ENCODE data around the gene IL1B.
"Not testable (repeated sequence)": the region's sequence is repeated elsewhere in the genome, so short reads cannot be mapped to it uniquely, and the experiment has no call there.

Gene IL1B

GRCh38 chr2:112835061-112835501 is 1.5 kb downstream of the IL1B start:
- H3K27ac ChIP-seq (ENCODE audit: low read length) = no peak overlapping the region
- H3K36me3 ChIP-seq (ENCODE audit: control insufficient read depth, insufficient read depth, low read length) = no peaks in the 10 kb centered on the region
- no peak overlapping the region for H3K4me3 ChIP-seq (ENCODE audit: low read length)
- WGBS (ENCODE audit: insufficient coverage, insufficient read length) = no CpG with 5 or more reads among the region's 1 CpG
- no peaks in the 10 kb centered on the region for H3K4me1 ChIP-seq (ENCODE audit: control insufficient read depth, insufficient read depth, low read length)
- no peaks in the 10 kb centered on the region for H3K9me3 ChIP-seq (ENCODE audit: control insufficient read depth, insufficient read depth, low read length)
- no peak for DNase-seq (ENCODE audit: low read depth, low spot score)
- no peaks in the 10 kb centered on the region; the same call in 1 of the 2 replicates for H3K27me3 ChIP-seq (ENCODE audit: control insufficient read depth, insufficient read depth, low read length)

- Histone ChIP-seq H3K27ac (ENCODE audit: low read length) (no peak overlapping the region), H3K36me3 (ENCODE audit: control insufficient read depth, insufficient read depth, low read length) (no peaks in the 10 kb centered on the region), H3K9me3 (ENCODE audit: control insufficient read depth, insufficient read depth, low read length) (no peaks in the 10 kb centered on the region), H3K4me3 (ENCODE audit: low read length) (no peak overlapping the region), H3K4me1 (ENCODE audit: control insufficient read depth, insufficient read depth, low read length) (no peaks in the 10 kb centered on the region), H3K27me3 (ENCODE audit: control insufficient read depth, insufficient read depth, low read length) (no peaks in the 10 kb centered on the region; the same call in 1 of the 2 replicates)
- no peak for DNase-seq (ENCODE audit: low read depth, low spot score)
- no CpG with 5 or more reads among the region's 1 CpG for WGBS (ENCODE audit: insufficient coverage, insufficient read length)
These were observed 2.1 kb downstream of the IL1B start for GRCh38 chr2:112834396-112835037.

- no peaks in the 10 kb centered on the region for H3K9me3 ChIP-seq (ENCODE audit: control insufficient read depth, insufficient read depth, low read length)
- H3K4me3 ChIP-seq (ENCODE audit: low read length) = no peak overlapping the region
- H3K27me3 ChIP-seq (ENCODE audit: control insufficient read depth, insufficient read depth, low read length) = no peaks in the 10 kb centered on the region; the same call in 1 of the 2 replicates
- no peaks in the 10 kb centered on the region for H3K4me1 ChIP-seq (ENCODE audit: control insufficient read depth, insufficient read depth, low read length)
- no peak for DNase-seq (ENCODE audit: low read depth, low spot score)
- H3K27ac ChIP-seq (ENCODE audit: low read length) = no peak overlapping the region
- no peaks in the 10 kb centered on the region for H3K36me3 ChIP-seq (ENCODE audit: control insufficient read depth, insufficient read depth, low read length)
These were observed 2.6 kb downstream of the IL1B start for GRCh38 chr2:112833976-112834375.

- H3K27ac ChIP-seq (ENCODE audit: low read length); DNase-seq (ENCODE audit: low read depth, low spot score); H3K27me3 ChIP-seq (ENCODE audit: control insufficient read depth, insufficient read depth, low read length); H3K4me3 ChIP-seq (ENCODE audit: low read length); H3K36me3 ChIP-seq (ENCODE audit: control insufficient read depth, insufficient read depth, low read length); H3K9me3 ChIP-seq (ENCODE audit: control insufficient read depth, insufficient read depth, low read length); H3K4me1 ChIP-seq (ENCODE audit: control insufficient read depth, insufficient read depth, low read length): not testable (repeated sequence)
- no CpG with 5 or more reads among the region's 5 CpGs for WGBS (ENCODE audit: insufficient coverage, insufficient read length)
These were observed 3.0 kb downstream of the IL1B start for GRCh38 chr2:112833639-112833931.

GRCh38 chr2:112832841-112833638 is 3.5 kb downstream of the IL1B start:
- Histone ChIP-seq H3K36me3 (ENCODE audit: control insufficient read depth, insufficient read depth, low read length) (no peaks in the 10 kb centered on the region), H3K9me3 (ENCODE audit: control insufficient read depth, insufficient read depth, low read length) (no peaks in the 10 kb centered on the region), H3K27me3 (ENCODE audit: control insufficient read depth, insufficient read depth, low read length) (no peaks in the 10 kb centered on the region; the same call in 1 of the 2 replicates), H3K4me1 (ENCODE audit: control insufficient read depth, insufficient read depth, low read length) (no peaks in the 10 kb centered on the region), H3K27ac (ENCODE audit: low read length) (no peak overlapping the region), H3K4me3 (ENCODE audit: low read length) (no peak overlapping the region)
- no peak for DNase-seq (ENCODE audit: low read depth, low spot score)
- WGBS (ENCODE audit: insufficient coverage, insufficient read length) = no CpG with 5 or more reads among the region's 14 CpGs

- no peak overlapping the region for H3K4me3 ChIP-seq (ENCODE audit: low read length)
- WGBS (ENCODE audit: insufficient coverage, insufficient read length) = no CpG with 5 or more reads among the region's 15 CpGs
- no peak for DNase-seq (ENCODE audit: low read depth, low spot score)
- no peaks in the 10 kb centered on the region for H3K36me3 ChIP-seq (ENCODE audit: control insufficient read depth, insufficient read depth, low read length)
- H3K9me3 ChIP-seq (ENCODE audit: control insufficient read depth, insufficient read depth, low read length) = no peaks in the 10 kb centered on the region
- H3K27ac ChIP-seq (ENCODE audit: low read length) = no peak overlapping the region
- no peaks in the 10 kb centered on the region; the same call in 1 of the 2 replicates for H3K27me3 ChIP-seq (ENCODE audit: control insufficient read depth, insufficient read depth, low read length)
- H3K4me1 ChIP-seq (ENCODE audit: control insufficient read depth, insufficient read depth, low read length) = no peaks in the 10 kb centered on the region
These were observed 4.4 kb downstream of the IL1B start for GRCh38 chr2:112831946-112832840.

GRCh38 chr2:112831513-112831845 is 5.1 kb downstream of the IL1B start:
- Histone ChIP-seq H3K27me3 (ENCODE audit: control insufficient read depth, insufficient read depth, low read length) (no peaks in the 10 kb centered on the region; the same call in 1 of the 2 replicates), H3K4me3 (ENCODE audit: low read length) (no peak overlapping the region), H3K36me3 (ENCODE audit: control insufficient read depth, insufficient read depth, low read length) (no peaks in the 10 kb centered on the region), H3K27ac (ENCODE audit: low read length) (no peak overlapping the region), H3K4me1 (ENCODE audit: control insufficient read depth, insufficient read depth, low read length) (no peaks in the 10 kb centered on the region), H3K9me3 (ENCODE audit: control insufficient read depth, insufficient read depth, low read length) (no peaks in the 10 kb centered on the region)
- no CpG with 5 or more reads among the region's 2 CpGs for WGBS (ENCODE audit: insufficient coverage, insufficient read length)
- DNase-seq (ENCODE audit: low read depth, low spot score) = no peak

GRCh38 chr2:112830682-112831512 is 5.7 kb downstream of the IL1B start:
- Histone ChIP-seq H3K27me3 (ENCODE audit: control insufficient read depth, insufficient read depth, low read length) (no peaks in the 10 kb centered on the region; the same call in 1 of the 2 replicates), H3K27ac (ENCODE audit: low read length) (no peak overlapping the region), H3K36me3 (ENCODE audit: control insufficient read depth, insufficient read depth, low read length) (no peaks in the 10 kb centered on the region), H3K9me3 (ENCODE audit: control insufficient read depth, insufficient read depth, low read length) (no peaks in the 10 kb centered on the region), H3K4me1 (ENCODE audit: control insufficient read depth, insufficient read depth, low read length) (no peaks in the 10 kb centered on the region), H3K4me3 (ENCODE audit: low read length) (no peak overlapping the region)
- WGBS (ENCODE audit: insufficient coverage, insufficient read length) = no CpG with 5 or more reads among the region's 5 CpGs
- DNase-seq (ENCODE audit: low read depth, low spot score) = no peak

GRCh38 chr2:112829961-112830681 is 6.5 kb downstream of the IL1B start:
- Histone ChIP-seq H3K27me3 (ENCODE audit: control insufficient read depth, insufficient read depth, low read length) (no peaks in the 10 kb centered on the region; the same call in 1 of the 2 replicates), H3K27ac (ENCODE audit: low read length) (no peak overlapping the region), H3K4me1 (ENCODE audit: control insufficient read depth, insufficient read depth, low read length) (no peaks in the 10 kb centered on the region), H3K36me3 (ENCODE audit: control insufficient read depth, insufficient read depth, low read length) (no peaks in the 10 kb centered on the region), H3K4me3 (ENCODE audit: low read length) (no peak overlapping the region), H3K9me3 (ENCODE audit: control insufficient read depth, insufficient read depth, low read length) (no peaks in the 10 kb centered on the region)
- no CpG with 5 or more reads among the region's 10 CpGs for WGBS (ENCODE audit: insufficient coverage, insufficient read length)
- no peak for DNase-seq (ENCODE audit: low read depth, low spot score)
